Measurements from ENCODE around the gene LMAN1L.

GRCh38 chr15:74776821-74777768, 35.5 kb upstream of the LMAN1L start:
- no peak for TF ChIP-seq POLR2AphosphoS5 (IDR thresholded peaks at IDR 0.05)
- TF ChIP-seq CTCF (IDR thresholded peaks at IDR 0.05), result no peak
- TF ChIP-seq POLR2A (IDR thresholded peaks at IDR 0.05), result no peak

Data from breast epithelium (tissue), 3 donors.